Muscle layer of duodenum (tissue), 2 donors: ENCODE results near the gene USP1.

ENCODE experiments used
- H3K27ac ChIP-seq: one replicate; pipeline ENCODE4 v1.7.0; 2013; ENCODE audit warnings: mild to moderate bottlenecking, low read length
- H3K27me3 ChIP-seq: one replicate; pipeline ENCODE4 v1.7.0; 2013; ENCODE audit warnings: low read depth, mild to moderate bottlenecking, control low read depth, low read length
- H3K36me3 ChIP-seq, 2 donors: one replicate each; pipeline ENCODE4 v1.7.0; 2013; ENCODE audit warnings: low read length in 2 of 2, control low read depth in 1 of 2, mild to moderate bottlenecking in 1 of 2; ENCODE audit not compliant: insufficient read depth in 2 of 2, control insufficient read depth in 1 of 2
- H3K4me1 ChIP-seq, 2 donors: one replicate each; pipeline ENCODE4 v1.7.0; 2013; ENCODE audit warnings: low read length in 2 of 2, mild to moderate bottlenecking in 2 of 2, control low read depth in 1 of 2, moderate library complexity in 1 of 2; ENCODE audit not compliant: insufficient read depth in 2 of 2, control insufficient read depth in 1 of 2
- H3K4me3 ChIP-seq, 2 donors: one replicate each; pipeline ENCODE4 v1.7.0; 2013; ENCODE audit warnings: low read length in 2 of 2, low read depth in 1 of 2, mild to moderate bottlenecking in 1 of 2
- H3K9me3 ChIP-seq, 2 donors: one replicate each; pipeline ENCODE4 v1.7.0; 2013; ENCODE audit warnings: low read length in 2 of 2, control low read depth in 1 of 2, mild to moderate bottlenecking in 1 of 2; ENCODE audit not compliant: control insufficient read depth in 1 of 2
- donor health status: healthy.

USP1 gene

GRCh38 chr1:62401034-62401760, 35.7 kb upstream of the USP1 start:
- Histone ChIP-seq H3K27ac (no peak overlapping the region), H3K4me1 (no peaks in the 10 kb centered on the region)

GRCh38 chr1:62405247-62405646, 31.6 kb upstream of the USP1 start:
- no peaks in the 10 kb centered on the region for H3K36me3 ChIP-seq
- no peak overlapping the region for H3K27ac ChIP-seq
- no peaks in the 10 kb centered on the region for H3K4me1 ChIP-seq
- no peaks in the 10 kb centered on the region for H3K27me3 ChIP-seq
- H3K9me3 ChIP-seq: no peaks in the 10 kb centered on the region
- H3K4me3 ChIP-seq: no peak overlapping the region

More at GRCh38 chr1:62401034-62401760, 35.7 kb upstream of the USP1 start:
- Histone ChIP-seq H3K9me3 (no peaks in the 10 kb centered on the region), H3K36me3 (no peaks in the 10 kb centered on the region), H3K4me3 (no peak overlapping the region), H3K27me3 (no peaks in the 10 kb centered on the region)

GRCh38 chr1:62406576-62406975, 30.3 kb upstream of the USP1 start:
- Histone ChIP-seq H3K27me3 (no peaks in the 10 kb centered on the region), H3K9me3 (no peaks in the 10 kb centered on the region), H3K4me1 (no peaks in the 10 kb centered on the region), H3K27ac (no peak overlapping the region), H3K36me3 (no peaks in the 10 kb centered on the region), H3K4me3 (no peak overlapping the region)

GRCh38 chr1:62407398-62408009, 29.3 kb upstream of the USP1 start:
- H3K27me3 ChIP-seq: no peaks in the 10 kb centered on the region

GRCh38 chr1:62415687-62416086, 21.2 kb upstream of the USP1 start:
- Histone ChIP-seq H3K4me3 (no peak overlapping the region), H3K4me1 (no peaks in the 10 kb centered on the region), H3K27ac (no peak overlapping the region)

More at GRCh38 chr1:62407398-62408009, 29.3 kb upstream of the USP1 start:
- H3K27ac ChIP-seq: no peak overlapping the region
- no peaks in the 10 kb centered on the region for H3K9me3 ChIP-seq
- no peaks in the 10 kb centered on the region for H3K36me3 ChIP-seq
- H3K4me1 ChIP-seq: no peaks in the 10 kb centered on the region
- H3K4me3 ChIP-seq: no peak overlapping the region

GRCh38 chr1:62417351-62417999, 19.4 kb upstream of the USP1 start:
- Histone ChIP-seq H3K4me3 (no peak overlapping the region), H3K9me3 (no peaks in the 10 kb centered on the region)

More at GRCh38 chr1:62415687-62416086, 21.2 kb upstream of the USP1 start:
- no peaks in the 10 kb centered on the region for H3K27me3 ChIP-seq
- no peaks in the 10 kb centered on the region for H3K9me3 ChIP-seq
- no peaks in the 10 kb centered on the region for H3K36me3 ChIP-seq

GRCh38 chr1:62420214-62420613, 16.6 kb upstream of the USP1 start:
- Histone ChIP-seq H3K27me3 (no peaks in the 10 kb centered on the region), H3K36me3 (no peaks in the 10 kb centered on the region), H3K4me1 (no peaks in the 10 kb centered on the region), H3K9me3 (no peaks in the 10 kb centered on the region), H3K27ac (no peak overlapping the region), H3K4me3 (no peak overlapping the region)

More at GRCh38 chr1:62417351-62417999, 19.4 kb upstream of the USP1 start:
- Histone ChIP-seq H3K27ac (no peak overlapping the region), H3K4me1 (no peaks in the 10 kb centered on the region), H3K27me3 (no peaks in the 10 kb centered on the region), H3K36me3 (no peaks in the 10 kb centered on the region)

- Histone ChIP-seq H3K4me1 (no peaks in the 10 kb centered on the region), H3K36me3 (no peaks in the 10 kb centered on the region), H3K4me3 (no peak overlapping the region), H3K27me3 (no peaks in the 10 kb centered on the region), H3K9me3 (no peaks in the 10 kb centered on the region), H3K27ac (no peak overlapping the region)
Observed at GRCh38 chr1:62423580-62424242, 13.1 kb upstream of the USP1 start.

GRCh38 chr1:62424411-62424810, 12.4 kb upstream of the USP1 start:
- no peaks in the 10 kb centered on the region for H3K4me1 ChIP-seq
- no peaks in the 10 kb centered on the region for H3K9me3 ChIP-seq
- H3K27me3 ChIP-seq: no peaks in the 10 kb centered on the region
- H3K4me3 ChIP-seq: no peak overlapping the region
- H3K36me3 ChIP-seq: no peaks in the 10 kb centered on the region
- no peak overlapping the region for H3K27ac ChIP-seq

GRCh38 chr1:62425041-62425440, 11.8 kb upstream of the USP1 start:
- Histone ChIP-seq H3K9me3 (no peaks in the 10 kb centered on the region), H3K4me3 (no peak overlapping the region), H3K36me3 (no peaks in the 10 kb centered on the region), H3K27me3 (no peaks in the 10 kb centered on the region), H3K4me1 (no peaks in the 10 kb centered on the region), H3K27ac (no peak overlapping the region)

GRCh38 chr1:62426237-62426636, 10.6 kb upstream of the USP1 start:
- no peaks in the 10 kb centered on the region for H3K9me3 ChIP-seq
- H3K27me3 ChIP-seq: no peaks in the 10 kb centered on the region
- H3K4me1 ChIP-seq: no peaks in the 10 kb centered on the region
- H3K27ac ChIP-seq: no peak overlapping the region
- H3K4me3 ChIP-seq: no peak overlapping the region
- H3K36me3 ChIP-seq: no peaks in the 10 kb centered on the region
